CD4-positive, alpha-beta memory T cell (primary cell): ENCODE measurements around the gene NR2C2. TPM values are rescaled to one million over a fixed set of nuclear protein-coding genes. Genes with fewer than 3 reads are reported as not detected.

ENCODE experiments used
- CTCF ChIA-PET: fragments of 350-600 bp; sonication (Branson Sonifier 250); formaldehyde crosslinking; loops from one replicate; lab custom pipeline; 2021; ENCODE audit warnings: inconsistent platforms; ENCODE audit not compliant: partially characterized antibody; lab: Charles Lee
- POLR2A ChIA-PET: fragments of 350-600 bp; sonication (Branson Sonifier 250); formaldehyde crosslinking; loops from one replicate; lab custom pipeline; 2021; ENCODE audit not compliant: partially characterized antibody; lab: Charles Lee
- DNase-seq, 5 donors: peaks; one replicate each; pipeline versions ENCODE4 v3.0.0 to v3.0.0-alpha.2; 2020 to 2022; ENCODE audit warnings: mixed read lengths in 1 of 5
- H3K27ac ChIP-seq: one replicate; pipeline ENCODE4 v1.7.0; 2013; ENCODE audit warnings: low read depth, low read length
- H3K27me3 ChIP-seq: 2 replicates; pipeline ENCODE4 v1.7.0; 2013; ENCODE audit warnings: mild to moderate bottlenecking, low read length, moderate library complexity; ENCODE audit not compliant: insufficient read depth
- H3K36me3 ChIP-seq: 2 replicates; pipeline ENCODE4 v1.7.0; 2013; ENCODE audit warnings: mild to moderate bottlenecking, low read length, moderate library complexity; ENCODE audit not compliant: insufficient read depth
- H3K4me1 ChIP-seq: 2 replicates; pipeline ENCODE4 v1.7.0; 2013; ENCODE audit warnings: mild to moderate bottlenecking, low read length, moderate library complexity; ENCODE audit not compliant: insufficient read depth
- H3K4me3 ChIP-seq, 2 donors: one replicate each; pipeline ENCODE4 v1.7.0; 2013; ENCODE audit warnings: low read length in 2 of 2, mild to moderate bottlenecking in 1 of 2
- H3K9me3 ChIP-seq, 2 donors: one replicate each; pipeline ENCODE4 v1.7.0; 2013; ENCODE audit warnings: low read length in 2 of 2, control low read depth in 1 of 2; ENCODE audit not compliant: control insufficient read depth in 1 of 2
- H3K27ac Mint-ChIP-seq, 7 donors: one replicate each; pipeline ENCODE4 v1.8.0; 2020 to 2021; ENCODE audit warnings: mixed read lengths in 7 of 7, mild to moderate bottlenecking in 6 of 7, inconsistent platforms in 3 of 7, moderate library complexity in 3 of 7
- H3K27me3 Mint-ChIP-seq, 2 donors: one replicate each; pipeline ENCODE4 v1.8.0; 2020 to 2021; ENCODE audit warnings: mixed read lengths in 2 of 2
- H3K36me3 Mint-ChIP-seq, 2 donors: one replicate each; pipeline ENCODE4 v1.8.0; 2020 to 2021; ENCODE audit warnings: mixed read lengths in 2 of 2, inconsistent platforms in 1 of 2, mild to moderate bottlenecking in 1 of 2
- H3K4me1 Mint-ChIP-seq, 4 donors: one replicate each; pipeline ENCODE4 v1.8.0; 2020 to 2021; ENCODE audit warnings: mixed read lengths in 4 of 4, mild to moderate bottlenecking in 1 of 4
- H3K4me3 Mint-ChIP-seq, 8 donors: one replicate each; pipeline ENCODE4 v1.8.0; 2020 to 2021; ENCODE audit warnings: mixed read lengths in 8 of 8, mild to moderate bottlenecking in 7 of 8, moderate library complexity in 6 of 8, inconsistent platforms in 3 of 8
- H3K9me3 Mint-ChIP-seq, 8 donors: one replicate each; pipeline ENCODE4 v1.8.0; 2020 to 2021; ENCODE audit warnings: mixed read lengths in 8 of 8, mild to moderate bottlenecking in 5 of 8, inconsistent platforms in 3 of 8, moderate library complexity in 1 of 8
- intact Hi-C: fragments of 100-400 bp; cut with micrococcal nuclease; formaldehyde crosslinking; loops from one replicate; pipeline ENCODE4 v1.15.1; 2023
- polyA plus RNA-seq, 2 donors: library from polyadenylated mRNA; unstranded; fragments of 300-500 nt; fragmentation: Illumina TruSeq; gene quantifications; one replicate each; pipeline ENCODE4 v1.2.3, GENCODE V29; 2021
- total RNA-seq, 2 experiments: library from RNA; stranded (reverse); gene quantifications; one replicate each; pipeline ENCODE4 v1.2.3, GENCODE V29; 2021

The NR2C2 gene
- total and polyA plus RNA-seq, 4 experiments from 2014 or later: 5.5 to 103 (median 54.9) TPM

GRCh38 chr3:15081960-15082664 lies 134.7 kb downstream of the NR2C2 start:
- Histone ChIP-seq H3K36me3 (peaks cover 78% of the 10 kb centered on the region), H3K4me1 (no peaks in the 10 kb centered on the region), H3K4me3 (no peak overlapping the region), H3K9me3 (no peaks in the 10 kb centered on the region), H3K27ac (no peak overlapping the region), H3K27me3 (no peaks in the 10 kb centered on the region)
- H3K36me3 Mint-ChIP-seq: peaks cover 65 to 88% of the 10 kb centered on the region in 2 donors
- POLR2A ChIA-PET: no interaction called here
- intact Hi-C loops: no loop called here
- CTCF ChIA-PET: interaction anchor here (1.1 to 1.4 kb wide), 2 partner anchors 14 to 156 kb away, joined by 3 read pairs; no protein-coding TSS in a partner anchor
- no peak for DNase-seq
- peaks cover 2 to 6% (median 3%) of the 10 kb centered on the region in 4 donors for H3K4me1 Mint-ChIP-seq
- peak overlapping the region in 3 of 7 donors; percentile 17 to 38 (median 18) for H3K27ac Mint-ChIP-seq
- H3K9me3 Mint-ChIP-seq: no peaks in the 10 kb centered on the region
- H3K27me3 Mint-ChIP-seq: no peaks in the 10 kb centered on the region
- H3K4me3 Mint-ChIP-seq: no peak overlapping the region

GRCh38 chr3:15083252-15083651 lies 135.9 kb downstream of the NR2C2 start:
- Histone ChIP-seq H3K27me3 (no peaks in the 10 kb centered on the region), H3K9me3 (no peaks in the 10 kb centered on the region), H3K36me3 (peaks cover 70% of the 10 kb centered on the region), H3K27ac (no peak overlapping the region), H3K4me1 (no peaks in the 10 kb centered on the region), H3K4me3 (no peak overlapping the region)
- peaks cover 2 to 6% (median 3%) of the 10 kb centered on the region in 4 donors for H3K4me1 Mint-ChIP-seq
- H3K9me3 Mint-ChIP-seq: no peaks in the 10 kb centered on the region
- H3K27me3 Mint-ChIP-seq: no peaks in the 10 kb centered on the region
- peak overlapping the region in 3 of 7 donors; percentile 20 to 49 (median 39) for H3K27ac Mint-ChIP-seq
- ChIA-PET POLR2A (no interaction called here), CTCF (interaction anchor here (0.5 to 1.4 kb wide), 2 partner anchors 17 to 157 kb away, joined by 3 read pairs; no protein-coding TSS in a partner anchor)
- intact Hi-C loops: no loop called here
- no peak for DNase-seq
- H3K4me3 Mint-ChIP-seq: no peak overlapping the region
- peaks cover 55 to 83% of the 10 kb centered on the region in 2 donors for H3K36me3 Mint-ChIP-seq

- CTCF ChIA-PET: no interaction called here
- H3K27ac ChIP-seq: no peak overlapping the region
- DNase-seq: no peak
- intact Hi-C loops: no loop called here
- no peak overlapping the region for H3K4me3 ChIP-seq
- H3K27me3 Mint-ChIP-seq: no peaks in the 10 kb centered on the region
- peaks cover 0 to 1% (median 0%) of the 10 kb centered on the region in 8 donors for H3K9me3 Mint-ChIP-seq
- no peaks in the 10 kb centered on the region for H3K27me3 ChIP-seq
- H3K36me3 Mint-ChIP-seq: peaks cover 48 to 75% of the 10 kb centered on the region in 2 donors
- POLR2A ChIA-PET: no interaction called here
- peaks cover 64% of the 10 kb centered on the region for H3K36me3 ChIP-seq
- H3K4me3 Mint-ChIP-seq: no peak overlapping the region
- H3K4me1 ChIP-seq: no peaks in the 10 kb centered on the region
- H3K27ac Mint-ChIP-seq: peak overlapping the region in 1 of 7 donors; percentile 35
- H3K4me1 Mint-ChIP-seq: peaks cover 3 to 10% (median 6%) of the 10 kb centered on the region in 4 donors
- no peaks in the 10 kb centered on the region for H3K9me3 ChIP-seq
These were observed 138.9 kb downstream of the NR2C2 start for GRCh38 chr3:15086263-15086662.

GRCh38 chr3:15086699-15087098 lies 139.3 kb downstream of the NR2C2 start:
- intact Hi-C loops: no loop called here
- no peak overlapping the region for H3K4me3 Mint-ChIP-seq
- no peaks in the 10 kb centered on the region for H3K27me3 Mint-ChIP-seq
- Histone ChIP-seq H3K27me3 (no peaks in the 10 kb centered on the region), H3K36me3 (peaks cover 64% of the 10 kb centered on the region), H3K4me3 (no peak overlapping the region), H3K27ac (no peak overlapping the region), H3K4me1 (no peaks in the 10 kb centered on the region), H3K9me3 (no peaks in the 10 kb centered on the region)
- peaks cover 5 to 13% (median 6%) of the 10 kb centered on the region in 4 donors for H3K4me1 Mint-ChIP-seq
- CTCF ChIA-PET: no interaction called here
- DNase-seq: no peak
- H3K36me3 Mint-ChIP-seq: peaks cover 46 to 75% of the 10 kb centered on the region in 2 donors
- POLR2A ChIA-PET: no interaction called here
- no peak overlapping the region for H3K27ac Mint-ChIP-seq
- peaks cover 0 to 1% (median 0%) of the 10 kb centered on the region in 8 donors for H3K9me3 Mint-ChIP-seq

- Histone ChIP-seq H3K4me3 (no peak overlapping the region), H3K27ac (no peak overlapping the region), H3K36me3 (peaks cover 46% of the 10 kb centered on the region), H3K4me1 (no peaks in the 10 kb centered on the region), H3K27me3 (no peaks in the 10 kb centered on the region), H3K9me3 (no peaks in the 10 kb centered on the region)
- H3K27ac Mint-ChIP-seq: no peak overlapping the region
- ChIA-PET POLR2A (interaction anchor here (0.6 to 1.9 kb wide), 3 partner anchors 9 to 1218 kb away, joined by 3 to 11 read pairs (median 4); partner anchors contain the start of gene RBSN), CTCF (interaction anchor here (1.2 kb wide), 1 partner anchor 25 kb away, joined by 6 read pairs; no protein-coding TSS in a partner anchor)
- intact Hi-C loops: no loop called here
- H3K4me1 Mint-ChIP-seq: peaks cover 4 to 9% (median 4%) of the 10 kb centered on the region in 4 donors
- peaks cover 0 to 1% (median 0%) of the 10 kb centered on the region in 8 donors for H3K9me3 Mint-ChIP-seq
- peaks cover 37 to 64% of the 10 kb centered on the region in 2 donors for H3K36me3 Mint-ChIP-seq
- no peaks in the 10 kb centered on the region for H3K27me3 Mint-ChIP-seq
- DNase-seq: no peak
- H3K4me3 Mint-ChIP-seq: no peak overlapping the region
These were observed 141.8 kb downstream of the NR2C2 start for GRCh38 chr3:15089201-15089600.

GRCh38 chr3:15091575-15091974 lies 144.2 kb downstream of the NR2C2 start:
- no peaks in the 10 kb centered on the region for H3K27me3 ChIP-seq
- H3K4me3 Mint-ChIP-seq: no peak overlapping the region
- H3K9me3 Mint-ChIP-seq: peaks cover 0 to 1% (median 0%) of the 10 kb centered on the region in 8 donors
- CTCF ChIA-PET: interaction anchor here (1.0 to 1.5 kb wide), 2 partner anchors 8 to 39 kb away, joined by 3 read pairs; no protein-coding TSS in a partner anchor
- no peaks in the 10 kb centered on the region for H3K4me1 ChIP-seq
- peaks cover 38 to 63% of the 10 kb centered on the region in 2 donors for H3K36me3 Mint-ChIP-seq
- no peak overlapping the region for H3K27ac ChIP-seq
- no peak for DNase-seq
- intact Hi-C loops: loop anchor here (5.0 kb wide), 1 partner anchor 164 kb away; no protein-coding TSS in a partner anchor
- peaks cover 5 to 17% (median 8%) of the 10 kb centered on the region in 4 donors for H3K4me1 Mint-ChIP-seq
- H3K4me3 ChIP-seq: no peak overlapping the region
- POLR2A ChIA-PET: no interaction called here
- no peak overlapping the region for H3K27ac Mint-ChIP-seq
- no peaks in the 10 kb centered on the region for H3K27me3 Mint-ChIP-seq
- peaks cover 46% of the 10 kb centered on the region for H3K36me3 ChIP-seq
- H3K9me3 ChIP-seq: no peaks in the 10 kb centered on the region

GRCh38 chr3:15092686-15093085 lies 145.3 kb downstream of the NR2C2 start:
- Mint-ChIP-seq H3K9me3 (peaks cover 0 to 1% (median 0%) of the 10 kb centered on the region in 8 donors), H3K36me3 (peaks cover 38 to 58% of the 10 kb centered on the region in 2 donors), H3K4me1 (peaks cover 8 to 21% (median 13%) of the 10 kb centered on the region in 4 donors), H3K27me3 (no peaks in the 10 kb centered on the region), H3K4me3 (no peak overlapping the region), H3K27ac (no peak overlapping the region)
- ChIA-PET POLR2A (no interaction called here), CTCF (interaction anchor here (0.7 kb wide), 1 partner anchor 25 kb away, joined by 3 read pairs; no protein-coding TSS in a partner anchor)
- Histone ChIP-seq H3K9me3 (no peaks in the 10 kb centered on the region), H3K4me3 (no peak overlapping the region), H3K36me3 (peaks cover 44% of the 10 kb centered on the region), H3K27me3 (no peaks in the 10 kb centered on the region), H3K27ac (no peak overlapping the region), H3K4me1 (peaks cover 8% of the 10 kb centered on the region)
- no peak for DNase-seq
- intact Hi-C loops: loop anchor here (5.0 kb wide), 1 partner anchor 165 kb away; no protein-coding TSS in a partner anchor
